GM10266 (cell line): ENCODE measurements around the gene POLH.
"Not testable (repeated sequence)": the region's sequence is repeated elsewhere in the genome, so short reads cannot be mapped to it uniquely, and the experiment has no call there.

Experiments used
- DNase-seq: peaks from one replicate; pipeline ENCODE4 v3.0.0; 2012; ENCODE audit errors: extremely low spot score
- TF ChIP-seq, protein P1 (sequence below): IDR thresholded peaks from 2 replicates; pipeline ENCODE4 v1.5.1; 2012; ENCODE audit warnings: mild to moderate bottlenecking, low read depth; ENCODE audit not compliant: control insufficient read depth, insufficient read depth; ENCODE audit errors: missing control alignments

Gene POLH

DNA sequence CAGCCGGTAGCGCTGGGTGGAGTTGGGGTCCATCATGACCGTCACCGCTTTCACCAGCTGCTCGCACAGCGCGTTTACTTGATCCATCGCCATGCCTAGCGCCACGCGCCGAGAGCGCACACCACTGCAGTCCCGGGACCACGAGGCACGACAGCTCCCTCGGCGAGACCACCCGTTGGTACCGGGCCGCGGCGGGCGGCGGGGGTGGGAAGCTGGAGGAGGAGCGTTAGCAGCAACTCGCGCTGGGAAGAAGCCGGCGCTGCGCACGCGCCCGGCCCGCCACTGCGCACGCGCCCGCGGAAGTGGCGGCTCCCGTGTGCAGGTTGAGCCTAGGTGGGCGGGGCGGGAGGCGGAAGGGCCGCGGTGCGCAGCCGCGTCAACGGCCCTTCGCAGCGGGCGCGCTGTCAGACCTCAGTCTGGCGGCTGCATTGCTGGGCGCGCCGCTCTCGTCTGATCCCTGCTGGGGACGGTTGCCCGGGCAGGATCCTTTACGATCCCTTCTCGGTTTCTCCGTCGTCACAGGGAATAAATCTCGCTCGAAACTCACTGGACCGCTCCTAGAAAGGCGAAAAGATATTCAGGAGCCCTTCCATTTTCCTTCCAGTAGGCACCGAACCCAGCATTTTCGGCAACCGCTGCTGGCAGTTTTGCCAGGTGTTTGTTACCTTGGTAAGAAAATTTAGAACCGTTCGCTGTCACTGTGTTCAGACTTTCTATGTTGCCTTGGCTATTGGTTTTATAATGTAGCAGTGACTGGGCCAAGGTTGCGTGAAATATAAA lies at the start of gene POLH, which contains the start of gene XPO5:
Gene POLH (plus strand): TSS at position 414 of the 780 bp plus-strand sequence. CDS start 6,135 bp downstream, outside the sequence.
Gene XPO5 (minus strand): TSS at position 267 of the 780 bp plus-strand sequence. CDS start 174 bp downstream, at position 93.
- DNase-seq = peak; percentile 98
- TF ChIP-seq, protein P1, sequence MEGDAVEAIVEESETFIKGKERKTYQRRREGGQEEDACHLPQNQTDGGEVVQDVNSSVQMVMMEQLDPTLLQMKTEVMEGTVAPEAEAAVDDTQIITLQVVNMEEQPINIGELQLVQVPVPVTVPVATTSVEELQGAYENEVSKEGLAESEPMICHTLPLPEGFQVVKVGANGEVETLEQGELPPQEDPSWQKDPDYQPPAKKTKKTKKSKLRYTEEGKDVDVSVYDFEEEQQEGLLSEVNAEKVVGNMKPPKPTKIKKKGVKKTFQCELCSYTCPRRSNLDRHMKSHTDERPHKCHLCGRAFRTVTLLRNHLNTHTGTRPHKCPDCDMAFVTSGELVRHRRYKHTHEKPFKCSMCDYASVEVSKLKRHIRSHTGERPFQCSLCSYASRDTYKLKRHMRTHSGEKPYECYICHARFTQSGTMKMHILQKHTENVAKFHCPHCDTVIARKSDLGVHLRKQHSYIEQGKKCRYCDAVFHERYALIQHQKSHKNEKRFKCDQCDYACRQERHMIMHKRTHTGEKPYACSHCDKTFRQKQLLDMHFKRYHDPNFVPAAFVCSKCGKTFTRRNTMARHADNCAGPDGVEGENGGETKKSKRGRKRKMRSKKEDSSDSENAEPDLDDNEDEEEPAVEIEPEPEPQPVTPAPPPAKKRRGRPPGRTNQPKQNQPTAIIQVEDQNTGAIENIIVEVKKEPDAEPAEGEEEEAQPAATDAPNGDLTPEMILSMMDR = peak; percentile 18

DNA sequence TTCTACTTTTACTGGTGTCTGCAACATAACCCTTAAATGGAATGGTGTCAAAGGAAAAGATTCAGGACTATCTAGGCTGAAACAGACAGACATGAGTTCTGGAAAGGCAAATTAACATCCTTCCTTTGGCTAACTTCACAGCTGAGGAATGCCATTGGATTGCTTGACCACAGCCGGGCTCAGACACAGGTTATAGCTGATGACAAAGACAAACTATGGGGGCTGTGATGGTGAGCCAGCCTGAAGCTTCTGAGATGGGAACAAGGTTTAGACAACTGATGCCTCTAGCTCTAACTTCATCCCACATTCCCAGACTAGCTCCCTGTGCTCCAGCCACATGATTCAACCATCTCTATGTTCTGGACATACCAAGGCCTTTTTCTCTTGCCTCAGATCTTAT lies 43.8 kb upstream of the POLH start:
- no peak for DNase-seq
- TF ChIP-seq, protein P1 = no peak

DNA sequence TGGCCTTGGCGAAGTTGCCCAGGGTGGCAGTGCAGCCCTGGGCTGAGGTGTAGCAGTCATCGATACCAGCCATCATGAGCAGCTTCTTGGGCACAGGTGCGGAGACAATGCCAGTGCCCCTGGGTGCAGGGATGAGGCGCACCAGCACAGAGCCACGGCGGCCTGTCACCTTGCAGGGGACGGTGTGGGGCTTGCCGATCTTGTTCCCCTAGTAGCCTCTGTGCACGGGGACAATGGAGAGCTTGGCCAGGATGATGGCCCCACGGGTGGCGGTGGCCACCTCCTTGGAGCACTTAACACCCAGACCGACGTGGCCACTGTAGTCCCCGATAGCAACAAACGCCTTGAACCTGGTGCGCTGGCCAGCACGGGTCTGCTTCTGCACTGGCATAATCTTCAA lies 37.0 kb upstream of the POLH start:
- not testable (repeated sequence) for DNase-seq

DNA sequence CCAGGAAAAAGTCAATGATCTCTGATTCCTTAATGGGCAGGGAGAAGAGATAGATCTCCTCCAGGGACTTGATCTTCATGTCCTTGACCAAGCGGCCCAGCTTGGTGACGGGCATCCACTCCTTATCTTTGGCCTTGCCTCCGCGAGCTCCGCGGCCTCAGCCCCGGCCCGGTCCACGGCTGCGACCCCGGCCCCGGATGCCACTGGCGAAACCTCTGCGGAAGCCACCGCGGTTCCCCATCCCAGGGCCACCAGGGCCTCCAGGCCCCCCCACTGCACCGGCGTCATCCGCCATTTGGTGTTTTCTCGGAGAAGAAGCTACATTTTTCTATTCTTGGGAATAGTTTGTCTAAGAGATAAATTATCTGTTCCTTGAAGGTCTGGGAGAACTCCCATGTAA lies 36.6 kb upstream of the POLH start:
- DNase-seq = not testable (repeated sequence)

DNA sequence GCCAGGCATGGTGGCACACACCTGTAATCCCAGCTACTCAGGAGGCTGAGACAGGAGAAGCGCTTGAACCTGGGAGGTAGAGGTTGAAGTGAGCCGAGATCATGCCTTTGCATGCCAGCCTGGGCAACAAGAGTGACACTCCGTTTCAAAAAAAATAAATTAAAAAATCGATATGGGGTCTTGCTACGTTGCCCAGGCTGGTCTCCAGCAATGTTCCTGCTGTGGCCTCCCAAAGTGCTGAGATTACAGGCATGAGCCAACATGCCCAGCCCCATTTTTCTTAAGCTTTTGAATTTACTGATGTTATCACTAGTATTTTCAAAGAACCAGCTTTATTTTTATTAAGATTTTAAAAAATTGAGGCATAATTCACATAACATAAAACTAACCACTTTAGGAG lies 35.5 kb upstream of the POLH start:
- no peak for DNase-seq
- TF ChIP-seq, protein P1 = no peak

DNA sequence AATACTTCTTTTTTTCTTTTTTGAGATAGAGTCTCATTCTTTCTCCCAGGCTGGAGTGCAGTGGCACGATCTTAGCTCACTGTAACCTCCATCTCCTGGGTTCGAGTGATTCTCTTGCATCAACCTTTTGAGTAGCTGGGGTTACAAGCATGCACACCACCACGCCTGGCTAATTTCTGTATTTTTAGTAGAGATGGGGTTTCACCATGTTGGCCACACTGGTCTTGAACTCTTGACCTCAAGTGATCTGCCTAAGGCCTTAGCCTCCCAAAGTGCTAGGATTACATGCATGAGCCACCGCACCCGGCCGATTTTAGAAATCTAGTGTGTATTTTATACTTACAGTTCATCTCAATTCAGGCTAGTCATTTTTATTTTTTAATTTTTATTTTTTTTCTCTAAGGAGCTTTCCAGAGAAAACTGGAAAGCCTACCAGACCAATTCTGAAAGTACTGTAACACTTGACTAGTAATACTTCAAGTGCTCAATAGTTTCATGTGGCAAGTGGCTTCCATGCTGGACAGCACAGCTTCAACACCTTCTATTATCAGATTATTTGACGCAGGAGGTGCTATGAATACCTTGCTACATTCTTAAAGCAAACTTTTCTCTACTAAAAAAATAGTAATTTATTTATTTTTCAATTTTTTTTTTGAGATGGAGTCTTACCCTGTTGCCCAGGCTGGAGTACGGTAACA lies 34.1 kb upstream of the POLH start:
- DNase-seq = peak; percentile 51
- TF ChIP-seq, protein P1 = no peak

DNA sequence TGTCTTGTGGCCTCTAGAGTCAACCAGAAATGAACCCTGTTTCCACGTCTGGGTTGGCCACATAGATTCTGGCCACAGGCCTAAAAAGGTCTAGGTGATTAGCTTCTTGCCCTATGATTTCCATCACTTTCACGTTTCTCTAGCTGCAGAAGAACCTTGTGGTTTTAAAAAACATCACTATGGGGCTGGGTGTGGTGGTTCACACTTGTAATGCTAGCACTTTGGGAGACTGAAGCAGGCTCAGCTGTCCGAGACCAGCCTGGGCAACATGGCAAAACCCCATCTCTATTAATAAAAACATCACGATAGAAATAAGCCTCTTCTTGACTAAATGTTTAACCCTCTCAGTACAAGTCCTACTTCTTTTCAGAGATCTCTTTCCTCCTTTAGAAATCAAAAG lies 31.5 kb upstream of the POLH start:
- TF ChIP-seq, protein P1 = no peak

DNA sequence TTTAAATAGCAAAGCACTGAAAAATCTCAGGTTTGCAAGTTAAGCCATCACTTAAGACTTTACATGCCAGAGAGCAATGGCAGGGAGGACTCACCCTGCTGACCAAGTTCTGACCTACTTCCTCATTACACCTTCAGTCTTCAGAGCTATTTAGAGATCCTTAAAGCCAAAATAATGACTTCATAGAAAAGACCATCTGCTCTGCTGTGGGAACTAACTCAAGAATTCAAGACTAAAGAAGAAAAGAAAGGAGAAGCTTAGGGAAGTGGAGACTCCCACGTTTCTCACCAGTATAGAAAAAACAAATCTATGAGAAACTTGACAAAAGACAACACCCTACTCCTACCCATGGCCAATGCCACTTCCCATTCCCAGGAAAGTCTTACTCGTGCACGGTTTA lies 28.8 kb upstream of the POLH start:
- peak; percentile 43 for DNase-seq
- TF ChIP-seq, protein P1 = no peak

More for the DNA sequence above, 31.5 kb upstream of the POLH start:
- no peak for DNase-seq

DNA sequence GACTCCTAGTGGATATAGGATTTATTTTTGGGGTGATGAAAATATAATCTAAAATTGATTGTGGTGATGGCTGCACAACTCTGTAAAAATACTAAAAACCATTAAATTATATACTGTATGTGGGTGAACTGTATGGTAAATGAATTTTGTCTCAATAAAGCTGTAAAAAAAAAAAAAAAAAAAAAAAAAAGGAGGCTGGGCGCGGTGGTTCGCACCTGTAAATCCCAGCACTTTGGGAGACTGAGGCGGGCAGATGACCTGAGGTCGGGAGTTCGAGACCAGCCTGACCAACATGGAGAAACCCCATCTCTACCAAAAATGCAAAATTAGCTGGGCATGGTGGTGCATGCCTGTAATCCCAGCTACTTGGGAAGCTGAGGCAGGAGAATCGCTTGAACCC lies 18.4 kb upstream of the POLH start:
- DNase-seq = not testable (repeated sequence)
